Breast epithelium (tissue), 4 donors: ENCODE data around the gene HAGH. TPM values are rescaled to one million over a fixed set of nuclear protein-coding genes. Genes with fewer than 3 reads are reported as not detected.

Experiments used
- DNase-seq, 2 donors: peaks; one replicate each; pipeline ENCODE4 v3.0.0-alpha.2; 2019; ENCODE audit warnings: low spot score in 2 of 2
- H3K27ac ChIP-seq, 2 donors: fragments of 200-600 bp; sonication (generic) in 1 of 2; one replicate each; pipeline ENCODE4 v1.5.1; 2016 to 2019; ENCODE audit warnings: mild to moderate bottlenecking in 1 of 2
- H3K27me3 ChIP-seq, 2 donors: fragments of 200-600 bp; sonication (generic) in 1 of 2; one replicate each; pipeline versions ENCODE4 v1.5.1 to v1.6.0; 2017 to 2019; ENCODE audit warnings: control low read depth in 1 of 2, mild to moderate bottlenecking in 1 of 2
- H3K36me3 ChIP-seq: fragments of 200-600 bp; one replicate; pipeline ENCODE4 v1.5.1; 2019
- H3K4me1 ChIP-seq, 2 donors: fragments of 200-600 bp; sonication (generic); one replicate each; pipeline ENCODE4 v1.5.1; 2016 to 2019; ENCODE audit warnings: control low read depth in 1 of 2
- H3K4me3 ChIP-seq, 3 donors: fragments of 200-600 bp; sonication (generic); 1 replicate in 2 of 3; 2 replicates in 1 of 3; pipeline ENCODE4 v1.5.1; 2016 to 2019; ENCODE audit warnings: mild to moderate bottlenecking in 3 of 3, moderate library complexity in 2 of 3
- H3K9me3 ChIP-seq, 2 donors: fragments of 200-600 bp; sonication (generic) in 1 of 2; one replicate each; pipeline ENCODE4 v1.5.1; 2016 to 2019; ENCODE audit warnings: control low read depth in 1 of 2
- POLR2A ChIP-seq: fragments of 450-650 bp; IDR thresholded peaks from one replicate; pipeline ENCODE4 v1.6.1; 2016; ENCODE audit warnings: antibody characterized with exemption, mild to moderate bottlenecking, moderate library complexity
- POLR2AphosphoS5 ChIP-seq, 3 donors: sonication (generic); formaldehyde crosslinking; IDR thresholded peaks; one replicate each; pipeline ENCODE4 v1.6.1; 2017; ENCODE audit warnings: antibody characterized with exemption in 3 of 3
- intact Hi-C: fragments of 100-400 bp; cut with DNase I; formaldehyde crosslinking; loops from one replicate; pipeline ENCODE4 v1.15.1; 2023; ENCODE audit warnings: low total_unique reads
- total RNA-seq, 3 donors: library from RNA; depleted of rRNA; stranded (reverse); fragments of >200 nt; gene quantifications; one replicate each; pipeline ENCODE4 v1.1.0, GENCODE V29; 2016
- TF ChIP-seq, protein P1 (sequence below), 3 donors: fragments of 450-650 bp; IDR thresholded peaks; one replicate each; pipeline ENCODE4 v1.5.1; 2016 to 2017; ENCODE audit warnings: antibody characterized with exemption in 3 of 3, mild to moderate bottlenecking in 3 of 3, moderate library complexity in 3 of 3

The HAGH gene
- total RNA-seq, 3 donors from 2014 or later = 61.9 to 114 (median 74.7) TPM

DNA sequence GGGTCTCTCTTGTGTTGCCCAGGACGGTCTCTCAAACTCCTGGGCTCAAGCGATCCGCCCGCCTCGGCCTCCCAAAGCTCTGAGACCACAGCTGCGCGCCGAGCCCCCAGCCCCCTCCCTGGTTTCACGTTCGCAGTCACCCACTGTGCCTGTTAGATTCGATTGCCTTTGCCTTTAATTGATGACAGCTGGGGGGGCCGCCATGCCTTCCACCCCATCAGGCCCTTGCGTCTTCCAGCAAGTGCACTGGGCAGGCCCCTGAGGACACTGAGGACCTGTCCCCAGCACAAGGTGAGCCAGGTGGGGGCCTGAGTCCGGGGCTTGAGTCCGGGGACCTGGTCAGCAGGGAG, 36.4 kb downstream of the HAGH start:
- Histone ChIP-seq H3K36me3 (no peaks in the 10 kb centered on the region), H3K27ac (no peak overlapping the region), H3K9me3 (no peaks in the 10 kb centered on the region), H3K27me3 (no peaks in the 10 kb centered on the region), H3K4me1 (peaks cover 0 to 13% of the 10 kb centered on the region in 2 donors), H3K4me3 (no peak overlapping the region)
- intact Hi-C loops = no loop called here
- no peak for DNase-seq
- TF ChIP-seq POLR2A (no peak), POLR2AphosphoS5 (IDR thresholded peaks at IDR 0.05) (no peak)
- TF ChIP-seq, protein P1, sequence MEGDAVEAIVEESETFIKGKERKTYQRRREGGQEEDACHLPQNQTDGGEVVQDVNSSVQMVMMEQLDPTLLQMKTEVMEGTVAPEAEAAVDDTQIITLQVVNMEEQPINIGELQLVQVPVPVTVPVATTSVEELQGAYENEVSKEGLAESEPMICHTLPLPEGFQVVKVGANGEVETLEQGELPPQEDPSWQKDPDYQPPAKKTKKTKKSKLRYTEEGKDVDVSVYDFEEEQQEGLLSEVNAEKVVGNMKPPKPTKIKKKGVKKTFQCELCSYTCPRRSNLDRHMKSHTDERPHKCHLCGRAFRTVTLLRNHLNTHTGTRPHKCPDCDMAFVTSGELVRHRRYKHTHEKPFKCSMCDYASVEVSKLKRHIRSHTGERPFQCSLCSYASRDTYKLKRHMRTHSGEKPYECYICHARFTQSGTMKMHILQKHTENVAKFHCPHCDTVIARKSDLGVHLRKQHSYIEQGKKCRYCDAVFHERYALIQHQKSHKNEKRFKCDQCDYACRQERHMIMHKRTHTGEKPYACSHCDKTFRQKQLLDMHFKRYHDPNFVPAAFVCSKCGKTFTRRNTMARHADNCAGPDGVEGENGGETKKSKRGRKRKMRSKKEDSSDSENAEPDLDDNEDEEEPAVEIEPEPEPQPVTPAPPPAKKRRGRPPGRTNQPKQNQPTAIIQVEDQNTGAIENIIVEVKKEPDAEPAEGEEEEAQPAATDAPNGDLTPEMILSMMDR (IDR thresholded peaks at IDR 0.05) = no peak

DNA sequence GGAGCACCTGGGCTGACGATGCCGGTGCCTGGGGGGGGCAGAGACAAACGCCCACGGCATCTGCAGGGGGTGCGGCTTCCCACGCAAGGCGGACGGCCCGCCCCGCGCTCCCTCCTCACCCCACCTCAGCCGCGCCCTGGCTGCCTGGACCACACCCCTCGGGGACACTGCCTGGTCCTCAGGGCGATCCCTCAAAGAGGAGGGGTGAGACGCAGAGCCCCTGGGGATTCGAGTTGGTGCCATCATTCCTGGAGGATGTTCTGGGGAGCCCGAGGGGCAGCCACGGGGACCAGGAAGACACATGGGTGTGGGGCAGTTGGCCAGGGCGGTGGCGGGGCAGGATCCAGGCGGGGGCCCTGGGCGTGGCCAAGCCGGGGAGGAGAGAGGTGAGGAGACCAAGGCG, 37.0 kb downstream of the HAGH start:
- no peak for DNase-seq
- intact Hi-C loops = no loop called here
- H3K4me3 ChIP-seq = no peak overlapping the region
- H3K27me3 ChIP-seq = no peaks in the 10 kb centered on the region
- H3K27ac ChIP-seq = peak overlapping the region in 1 of 2 donors; percentile 22
- no peaks in the 10 kb centered on the region for H3K9me3 ChIP-seq
- H3K4me1 ChIP-seq = peaks cover 0 to 10% of the 10 kb centered on the region in 2 donors
- H3K36me3 ChIP-seq = no peaks in the 10 kb centered on the region
- TF ChIP-seq POLR2A (no peak), POLR2AphosphoS5 (IDR thresholded peaks at IDR 0.05) (no peak)
- TF ChIP-seq, protein P1 (IDR thresholded peaks at IDR 0.05) = no peak

DNA sequence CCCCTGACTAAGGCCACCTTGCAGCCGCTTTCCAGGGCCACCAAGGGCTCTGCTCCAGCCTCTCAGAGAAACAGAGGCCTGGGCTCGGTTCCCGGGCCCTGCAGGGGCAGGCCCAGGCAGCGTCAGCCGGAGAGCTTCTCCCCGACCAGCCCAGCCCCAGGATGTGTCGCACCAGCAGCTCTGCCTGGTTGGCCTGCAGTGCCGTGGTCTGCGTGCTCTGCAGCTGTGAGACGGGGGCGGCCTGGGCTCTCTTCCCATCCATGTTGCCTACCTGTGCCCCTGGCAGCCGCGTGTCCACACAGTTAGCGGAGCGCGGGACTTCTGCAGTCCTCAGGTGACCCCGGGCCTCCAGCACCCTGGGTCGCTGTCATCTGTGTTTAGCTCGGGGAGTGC, 37.9 kb downstream of the HAGH start:
- peak in 1 of 2 donors; percentile 83 for DNase-seq
- Histone ChIP-seq H3K27ac (peak overlapping the region; percentile 22 to 63), H3K4me1 (peaks cover 0 to 6% of the 10 kb centered on the region in 2 donors), H3K9me3 (no peaks in the 10 kb centered on the region), H3K36me3 (no peaks in the 10 kb centered on the region), H3K27me3 (no peaks in the 10 kb centered on the region), H3K4me3 (no peak overlapping the region)
- no peak for TF ChIP-seq POLR2A
- no peak for TF ChIP-seq POLR2AphosphoS5 (IDR thresholded peaks at IDR 0.05)
- TF ChIP-seq, protein P1 (IDR thresholded peaks at IDR 0.05) = no peak
- intact Hi-C loops = no loop called here

DNA sequence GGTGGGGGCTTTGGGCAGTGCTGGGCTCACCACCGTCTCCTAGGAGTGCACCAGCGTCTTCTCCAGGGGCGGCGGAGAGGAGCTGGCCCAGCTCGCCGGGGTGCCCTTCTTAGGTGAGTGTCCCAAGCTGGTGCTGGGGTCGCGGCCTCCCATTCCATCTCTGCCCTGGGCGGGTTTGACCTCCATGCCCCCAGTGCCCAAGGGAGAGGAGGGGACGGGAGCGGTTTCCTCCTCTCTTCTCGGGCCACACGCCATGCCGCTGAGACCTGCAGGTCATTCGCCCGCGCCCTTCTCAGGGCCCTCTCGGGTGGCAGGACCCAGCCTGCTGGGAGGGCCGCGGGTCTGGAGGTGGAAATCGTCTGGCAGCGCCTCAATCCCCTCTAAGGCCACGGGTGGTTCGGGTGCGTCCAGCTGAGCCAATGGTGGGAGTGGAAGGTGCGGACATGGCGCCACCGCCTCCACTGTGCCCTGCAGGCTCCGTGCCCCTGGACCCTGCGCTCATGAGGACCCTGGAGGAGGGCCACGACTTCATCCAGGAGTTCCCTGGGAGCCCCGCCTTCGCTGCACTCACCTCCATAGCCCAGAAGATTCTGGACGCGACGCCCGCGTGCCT, 38.4 kb downstream of the HAGH start:
- intact Hi-C loops = no loop called here
- Histone ChIP-seq H3K9me3 (no peaks in the 10 kb centered on the region), H3K36me3 (no peaks in the 10 kb centered on the region), H3K27ac (peak overlapping the region; percentile 22 to 63), H3K27me3 (no peaks in the 10 kb centered on the region), H3K4me3 (no peak overlapping the region), H3K4me1 (peaks cover 0 to 6% of the 10 kb centered on the region in 2 donors)
- TF ChIP-seq POLR2AphosphoS5 (IDR thresholded peaks at IDR 0.05) (no peak), POLR2A (no peak)
- TF ChIP-seq, protein P1 (IDR thresholded peaks at IDR 0.05) = no peak
- no peak for DNase-seq

DNA sequence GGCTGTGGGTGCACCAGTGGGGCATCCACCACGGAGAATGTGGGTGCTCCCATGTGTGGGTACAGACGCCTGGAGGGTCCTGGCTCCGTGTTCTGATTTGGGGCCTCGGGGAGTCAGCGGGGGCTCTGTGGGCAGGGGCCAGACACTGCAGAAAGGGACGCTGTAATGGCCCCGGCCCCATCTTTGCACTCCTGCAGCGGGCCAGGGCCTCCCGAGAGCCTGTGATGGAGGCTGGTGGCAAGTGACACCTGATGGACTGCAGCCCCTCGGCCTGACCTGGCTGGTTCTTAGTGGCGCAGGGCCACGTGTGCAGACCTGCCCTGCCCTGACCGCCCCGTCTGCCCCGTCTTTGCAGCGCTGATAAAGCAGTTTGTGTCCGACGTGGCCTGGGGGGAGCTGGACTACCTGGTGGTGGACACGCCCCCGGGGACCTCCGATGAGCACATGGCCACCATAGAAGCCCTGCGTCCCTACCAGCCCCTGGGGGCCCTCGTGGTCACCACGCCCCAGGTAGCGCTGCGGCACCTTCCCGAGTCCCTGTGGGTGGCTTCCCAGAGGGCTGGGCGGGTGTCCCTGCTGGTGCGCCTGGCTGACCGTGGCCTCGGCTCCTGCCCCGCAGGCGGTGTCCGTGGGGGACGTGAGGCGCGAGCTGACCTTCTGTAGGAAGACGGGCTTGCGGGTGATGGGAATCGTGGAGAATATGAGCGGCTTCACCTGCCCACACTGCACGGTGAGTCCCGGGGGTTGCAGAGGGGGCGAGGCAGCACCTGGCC, 39.1 kb downstream of the HAGH start:
- Histone ChIP-seq H3K4me1 (peaks cover 0 to 6% of the 10 kb centered on the region in 2 donors), H3K27ac (no peak overlapping the region), H3K36me3 (no peaks in the 10 kb centered on the region), H3K9me3 (no peaks in the 10 kb centered on the region), H3K27me3 (no peaks in the 10 kb centered on the region), H3K4me3 (no peak overlapping the region)
- TF ChIP-seq POLR2A = no peak
- TF ChIP-seq, protein P1 (IDR thresholded peaks at IDR 0.05) = no peak
- TF ChIP-seq POLR2AphosphoS5 (IDR thresholded peaks at IDR 0.05) = no peak
- intact Hi-C loops = no loop called here
- DNase-seq = no peak
